ENCODE measurements around the gene CEP112. TPM values are rescaled to one million over a fixed set of nuclear protein-coding genes. Genes with fewer than 3 reads are reported as not detected.

The CEP112 gene
- total and polyA plus RNA-seq, 2 of the 4 experiments (the other 2 are of a cell fraction) = 2.5 to 5.6 TPM

DNA sequence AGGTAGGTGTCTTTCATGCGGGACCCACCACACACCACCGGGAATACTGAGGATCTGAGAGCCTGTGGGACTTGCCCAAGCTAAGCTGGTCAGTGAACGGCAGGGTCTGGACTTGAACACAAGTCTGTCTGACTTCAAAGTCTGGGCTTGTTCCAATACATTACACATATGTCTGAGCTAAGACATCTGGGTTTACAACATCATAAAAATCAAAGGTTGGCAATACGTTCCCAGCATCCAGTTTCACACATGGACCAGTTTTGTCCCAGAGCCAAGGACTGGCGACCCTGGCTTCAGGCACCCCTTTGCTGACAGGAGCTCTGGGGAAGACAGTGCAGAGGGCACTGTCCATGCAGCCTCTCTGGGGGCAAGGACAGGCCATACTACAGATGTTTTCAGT lies 602.6 kb downstream of the CEP112 start:
- Histone ChIP-seq H2AK5ac (ENCODE audit: low read depth, low read length) (no peak overlapping the region), H2AFZ (replicated peaks; ENCODE audit: low read length, poor library complexity) (no peak overlapping the region), H2BK20ac (ENCODE audit: low read depth, low read length) (no peak overlapping the region), H3K56ac (ENCODE audit: extremely low read depth, insufficient read depth, low read length) (no peak overlapping the region), H3K4me1 (ENCODE audit: control insufficient read depth, insufficient read depth, low read length) (no peaks in the 10 kb centered on the region), H3K79me1 (ENCODE audit: low read depth in 1 of 2, low read length in 2 of 2) (no peaks in the 10 kb centered on the region), H3K18ac (ENCODE audit: low read depth, low read length) (no peak overlapping the region), H3K4me2 (ENCODE audit: low read depth, low read length) (no peak overlapping the region), H4K5ac (ENCODE audit: low read depth, low read length) (no peak overlapping the region), H3K9me3 (ENCODE audit: control insufficient read depth, insufficient read depth, low read length) (no peaks in the 10 kb centered on the region), H3K4ac (ENCODE audit: low read depth, low read length) (no peak overlapping the region), H3K36me3 (ENCODE audit: control insufficient read depth, insufficient read depth, low read length) (no peaks in the 10 kb centered on the region), H4K8ac (ENCODE audit: low read depth in 2 of 2, low read length in 2 of 2) (no peak overlapping the region), H2AK9ac (replicated peaks; ENCODE audit: low read depth, low read length, poor library complexity) (no peak overlapping the region), H4K91ac (ENCODE audit: insufficient read depth, low read depth, low read length) (no peak overlapping the region), H3K4me3 (ENCODE audit: insufficient read depth, low read depth, low read length) (no peak overlapping the region), H2BK15ac (ENCODE audit: low read depth, low read length) (no peak overlapping the region), H2BK5ac (ENCODE audit: low read depth, low read length, poor library complexity, severe bottlenecking) (no peak overlapping the region), H3K23ac (ENCODE audit: low read depth, low read length) (no peak overlapping the region), H3K9ac (ENCODE audit: low read depth, low read length) (no peak overlapping the region), H3K27ac (ENCODE audit: insufficient read depth, low read length) (no peak overlapping the region), H3K27me3 (ENCODE audit: control insufficient read depth, insufficient read depth, low read length) (no peaks in the 10 kb centered on the region; the same call in 1 of the 2 replicates), H4K20me1 (ENCODE audit: insufficient read depth, low read length) (no peaks in the 10 kb centered on the region), H2BK120ac (ENCODE audit: low read depth, low read length) (no peak overlapping the region), H3K9me1 (ENCODE audit: insufficient read depth, low read length) (no peaks in the 10 kb centered on the region), H3K14ac (replicated peaks; ENCODE audit: low read depth, low read length) (no peak overlapping the region)
- dilution Hi-C loops (cut with HindIII; ENCODE audit: low sequenced_read_pairs, unreplicated experiment) (no loop called here), intact Hi-C loops (cut with micrococcal nuclease) (no loop called here), in situ Hi-C loops (cut with MboI; ENCODE audit: low sequenced_read_pairs) (no loop called here)
- BruUV-seq (replicated peaks) = no TSS peak
- 20% methylated on average over 1 of the region's 5 CpGs; no CpG with 5 or more reads in 1 of the 2 experiments for WGBS, 2 experiments (ENCODE audit: extremely low coverage in 2 of 2, insufficient read length in 1 of 2)
- TF ChIP-seq MAZ (IDR thresholded peaks at IDR 0.05; ENCODE audit: borderline replicate concordance, low read depth, low read length) = no peak
- no peak for TF ChIP-seq CEBPB (IDR thresholded peaks at IDR 0.05; ENCODE audit: low read depth, low read length)
- no peak for TF ChIP-seq RFX5 (IDR thresholded peaks at IDR 0.05; ENCODE audit: low read depth, low read length)
- TF ChIP-seq, protein P1, sequence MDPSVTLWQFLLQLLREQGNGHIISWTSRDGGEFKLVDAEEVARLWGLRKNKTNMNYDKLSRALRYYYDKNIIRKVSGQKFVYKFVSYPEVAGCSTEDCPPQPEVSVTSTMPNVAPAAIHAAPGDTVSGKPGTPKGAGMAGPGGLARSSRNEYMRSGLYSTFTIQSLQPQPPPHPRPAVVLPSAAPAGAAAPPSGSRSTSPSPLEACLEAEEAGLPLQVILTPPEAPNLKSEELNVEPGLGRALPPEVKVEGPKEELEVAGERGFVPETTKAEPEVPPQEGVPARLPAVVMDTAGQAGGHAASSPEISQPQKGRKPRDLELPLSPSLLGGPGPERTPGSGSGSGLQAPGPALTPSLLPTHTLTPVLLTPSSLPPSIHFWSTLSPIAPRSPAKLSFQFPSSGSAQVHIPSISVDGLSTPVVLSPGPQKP (IDR thresholded peaks at IDR 0.05; ENCODE audit: borderline replicate concordance, low read depth, low read length) = no peak
- no peak for TF ChIP-seq BHLHE40 (IDR thresholded peaks at IDR 0.05; ENCODE audit: low read depth, low read length)
- TF ChIP-seq, protein P2, sequence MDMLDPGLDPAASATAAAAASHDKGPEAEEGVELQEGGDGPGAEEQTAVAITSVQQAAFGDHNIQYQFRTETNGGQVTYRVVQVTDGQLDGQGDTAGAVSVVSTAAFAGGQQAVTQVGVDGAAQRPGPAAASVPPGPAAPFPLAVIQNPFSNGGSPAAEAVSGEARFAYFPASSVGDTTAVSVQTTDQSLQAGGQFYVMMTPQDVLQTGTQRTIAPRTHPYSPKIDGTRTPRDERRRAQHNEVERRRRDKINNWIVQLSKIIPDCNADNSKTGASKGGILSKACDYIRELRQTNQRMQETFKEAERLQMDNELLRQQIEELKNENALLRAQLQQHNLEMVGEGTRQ (IDR thresholded peaks at IDR 0.05; ENCODE audit: low read depth, low read length) = no peak
- TF ChIP-seq, protein P3, sequence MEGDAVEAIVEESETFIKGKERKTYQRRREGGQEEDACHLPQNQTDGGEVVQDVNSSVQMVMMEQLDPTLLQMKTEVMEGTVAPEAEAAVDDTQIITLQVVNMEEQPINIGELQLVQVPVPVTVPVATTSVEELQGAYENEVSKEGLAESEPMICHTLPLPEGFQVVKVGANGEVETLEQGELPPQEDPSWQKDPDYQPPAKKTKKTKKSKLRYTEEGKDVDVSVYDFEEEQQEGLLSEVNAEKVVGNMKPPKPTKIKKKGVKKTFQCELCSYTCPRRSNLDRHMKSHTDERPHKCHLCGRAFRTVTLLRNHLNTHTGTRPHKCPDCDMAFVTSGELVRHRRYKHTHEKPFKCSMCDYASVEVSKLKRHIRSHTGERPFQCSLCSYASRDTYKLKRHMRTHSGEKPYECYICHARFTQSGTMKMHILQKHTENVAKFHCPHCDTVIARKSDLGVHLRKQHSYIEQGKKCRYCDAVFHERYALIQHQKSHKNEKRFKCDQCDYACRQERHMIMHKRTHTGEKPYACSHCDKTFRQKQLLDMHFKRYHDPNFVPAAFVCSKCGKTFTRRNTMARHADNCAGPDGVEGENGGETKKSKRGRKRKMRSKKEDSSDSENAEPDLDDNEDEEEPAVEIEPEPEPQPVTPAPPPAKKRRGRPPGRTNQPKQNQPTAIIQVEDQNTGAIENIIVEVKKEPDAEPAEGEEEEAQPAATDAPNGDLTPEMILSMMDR (conservative IDR thresholded peaks at IDR 0.05; ENCODE audit: low read depth, low read length) = no peak
- no peak for TF ChIP-seq CHD1 (IDR thresholded peaks at IDR 0.05; ENCODE audit: low read depth, low read length)
- TF ChIP-seq RAD21 (IDR thresholded peaks at IDR 0.05; ENCODE audit: low read length) = no peak
- TF ChIP-seq SMC3 (IDR thresholded peaks at IDR 0.05; ENCODE audit: low read depth, low read length) = no peak
- no peak for TF ChIP-seq MXI1 (IDR thresholded peaks at IDR 0.05; ENCODE audit: borderline replicate concordance, low read depth, low read length)
- no peak for TF ChIP-seq POLR2A (IDR thresholded peaks at IDR 0.05; ENCODE audit: low read depth, low read length)
- TF ChIP-seq MAFK (IDR thresholded peaks at IDR 0.05; ENCODE audit: low read depth, low read length) = no peak
- TF ChIP-seq FOS (IDR thresholded peaks at IDR 0.05; ENCODE audit: low read depth, low read length) = no peak
- no peak for TF ChIP-seq RCOR1 (IDR thresholded peaks at IDR 0.05; ENCODE audit: insufficient replicate concordance, low read length)
- TF ChIP-seq NFE2L2 (IDR thresholded peaks at IDR 0.05; ENCODE audit: low read depth, low read length) = no peak
- POLR2A ChIA-PET (ENCODE audit: unreplicated experiment) = no interaction called here
- ATAC-seq (ENCODE audit: low read depth) (no peak), DNase-seq (no peak)
- CTCF ChIA-PET = no interaction called here

Data from IMR-90 (cell line).